Erythroblast (primary cell): ENCODE data around the gene GLIS1.

Experiments used
- GATA1 ChIP-seq: IDR thresholded peaks from 2 replicates; pipeline ENCODE4 v1.6.1; 2011; ENCODE audit warnings: low read depth, mild to moderate bottlenecking, control low read depth, low read length, moderate library complexity
- POLR2A ChIP-seq: IDR thresholded peaks from 2 replicates; pipeline ENCODE4 v1.6.1; 2011; ENCODE audit warnings: mild to moderate bottlenecking, low read length

- TF ChIP-seq POLR2A: no peak
- no peak for TF ChIP-seq GATA1
Measured at GRCh38 chr1:53462769-53463501, 276.0 kb downstream of the GLIS1 start.
